Measurements from ENCODE around the gene MOV10. TPM values are rescaled to one million over a fixed set of nuclear protein-coding genes. Genes with fewer than 3 reads are reported as not detected.
A peak's percentile ranks its signal among the peaks of the same experiment; 100 is the strongest.

MOV10 gene
- 81.0 and 87.4 TPM in 2 replicates for polyA plus RNA-seq (2012; rRNA removed)
- 25.9 and 38.1 TPM in 2 replicates for polyA plus RNA-seq (2012; cell fraction: cytosol; rRNA removed)
- polyA plus RNA-seq (2012; cell fraction: nucleus; rRNA removed) = 325 and 510 TPM in 2 replicates

- Histone ChIP-seq H3K4me1 (ENCODE audit: control insufficient read depth in 1 of 2, insufficient read depth in 2 of 2, low read depth in 1 of 2, low read length in 1 of 2) (peaks cover 11 to 12% of the 10 kb centered on the region in 2 experiments; a peak in 3 of 4 replicates), H3K27me3 (ENCODE audit: insufficient read depth) (no peaks in the 10 kb centered on the region), H3K9me2 (no peaks in the 10 kb centered on the region), H2AFZ (ENCODE audit: low read depth) (peak within 1 kb of the TSS; percentile 60), H3K36me3 (replicated peaks in 1 of 2; ENCODE audit: control insufficient read depth in 1 of 2, insufficient read depth in 2 of 2, low read length in 1 of 2) (peaks cover 21 to 30% of the 10 kb centered on the region in 2 experiments), H3K4me3 (ENCODE audit: low read depth in 2 of 2, low read length in 1 of 2) (peak within 1 kb of the TSS; percentile 79 to 89), H3K9me3 (no peaks in the 10 kb centered on the region), H3K27ac (ENCODE audit: low read depth in 2 of 2, low read length in 1 of 2) (peak within 1 kb of the TSS; percentile 75 to 94), H3F3A (replicated peaks; ENCODE audit: insufficient read depth) (peaks cover 22% of the 10 kb centered on the region), H4K20me1 (ENCODE audit: insufficient read depth) (no peaks in the 10 kb centered on the region), H3K79me2 (ENCODE audit: insufficient read depth) (peaks cover 39% of the 10 kb centered on the region), H3K4me2 (peak within 1 kb of the TSS; percentile 80), H3K9ac (peak within 1 kb of the TSS; percentile 88)
- peak; percentile 79 for DNase-seq
- TF ChIP-seq GATA2 (CRISPR knock-in tag; IDR thresholded peaks at IDR 0.05) (no peak), TAF1 (IDR thresholded peaks at IDR 0.05; ENCODE audit: borderline replicate concordance, low read depth, low read length) (peak; percentile 51), TCF12 (IDR thresholded peaks at IDR 0.05) (peak; percentile 8; the same call in 1 of the 2 replicates), MAX (IDR thresholded peaks at IDR 0.05; ENCODE audit: low read depth) (0 out of 2 replicates have a peak, but pooled peaks have one; percentile 40), NFIC (IDR thresholded peaks at IDR 0.05; ENCODE audit: borderline replicate concordance) (peak; percentile 63), REST (IDR thresholded peaks at IDR 0.05; ENCODE audit: low read depth, low read length) (no peak), JUND (IDR thresholded peaks at IDR 0.05) (peak; percentile 0; the same call in 1 of the 2 replicates), ELF1 (IDR thresholded peaks at IDR 0.05) (0 out of 2 replicates have a peak, but pooled peaks have one; percentile 4), POLR2AphosphoS5 (IDR thresholded peaks at IDR 0.05; ENCODE audit: low read depth, low read length) (0 out of 2 replicates have a peak, but pooled peaks have one; percentile 7), MXI1 (IDR thresholded peaks at IDR 0.05; ENCODE audit: low read depth, low read length) (0 out of 2 replicates have a peak, but pooled peaks have one; percentile 31), SIN3A (IDR thresholded peaks at IDR 0.05; ENCODE audit: borderline replicate concordance, low read depth, low read length) (peak; percentile 17; the same call in 1 of the 2 replicates), ZBTB33 (IDR thresholded peaks at IDR 0.05; ENCODE audit: borderline replicate concordance, low read depth) (no peak), CHD2 (IDR thresholded peaks at IDR 0.05; ENCODE audit: low read length, partially characterized antibody) (peak; percentile 20)
- CTCF ChIA-PET = interaction anchor here (0.6 to 4.8 kb wide), 16 partner anchors 9 to 283 kb away, joined by 3 to 42 read pairs (median 6); partner anchors contain the start of genes CAPZA1, PPM1J and ST7L
- POLR2A ChIA-PET = interaction anchor here (0.5 to 2.1 kb wide), 17 partner anchors 10 to 365 kb away, joined by 3 to 14 read pairs (median 5); partner anchors contain the start of genes CAPZA1, CTTNBP2NL, PPM1J and RHOC
- WGBS (ENCODE audit: low lambda C conversion rate) = under 1% methylated on average over 16 of the region's 30 CpGs
Measured at GRCh38 chr1:112674440-112674985, at the start of gene MOV10. TSS of gene MOV10 (plus strand) at chr1:112674659. CDS start at chr1:112674913, 254 bp downstream.
